Stimulated activated CD8-positive, alpha-beta memory T cell treated with anti-CD3 and anti-CD28 coated beads, Interleukin-7, amount 100 ng/mL, for 24 hours (primary cell): Measurements from ENCODE around the gene C7orf57.
A peak's percentile ranks its signal among the peaks of the same experiment; 100 is the strongest.

Experiments
- DNase-seq: peaks from one replicate; pipeline ENCODE4 v3.0.0-alpha.2; 2020; ENCODE audit warnings: low read depth

Gene C7orf57

DNA sequence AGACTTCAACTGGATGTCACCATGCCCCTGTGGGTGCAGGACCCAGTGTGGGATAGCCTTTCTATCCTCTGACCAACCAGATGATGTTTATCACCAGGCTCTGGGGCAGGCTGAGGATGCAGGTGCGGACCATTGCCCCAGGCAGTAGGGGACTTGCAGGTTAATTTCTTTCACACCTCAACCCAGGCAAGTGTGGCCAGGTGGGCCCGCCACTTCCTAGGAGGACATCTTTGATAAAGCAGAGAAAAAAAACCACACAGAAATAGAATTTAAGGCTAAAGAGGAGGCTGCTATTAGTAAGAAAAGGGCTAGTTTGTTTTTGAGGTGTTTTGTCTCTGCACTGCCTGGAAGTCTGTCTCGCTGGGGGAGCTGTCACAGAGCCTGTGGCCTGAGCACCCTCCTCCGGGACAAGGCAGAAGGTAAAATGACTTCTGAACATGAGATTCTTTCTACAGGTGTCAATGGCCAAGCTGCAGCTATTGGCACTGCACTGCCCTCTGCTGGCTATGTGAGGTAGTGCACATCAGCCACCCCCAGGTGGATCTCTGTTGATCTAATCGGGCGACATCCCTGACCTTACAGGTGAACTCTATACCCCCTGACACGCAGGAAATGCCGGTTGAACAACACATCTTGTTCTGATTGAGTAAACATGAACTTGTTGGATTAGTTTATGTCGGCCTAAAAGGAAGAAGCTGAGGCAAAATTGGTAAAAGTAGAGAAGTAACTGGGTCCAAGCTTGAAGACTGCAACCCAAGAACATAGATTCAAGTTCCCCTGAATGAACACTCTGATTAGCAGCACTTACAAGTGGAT lies 74.7 kb downstream of the C7orf57 start:
- peak; percentile 81 for DNase-seq

GRCh38 chr7:48110868-48111267 lies 75.5 kb downstream of the C7orf57 start:
- no peak for DNase-seq
